T-helper 9 cell (primary cell): ENCODE measurements around the gene CYSRT1.
"Not testable (repeated sequence)": the region's sequence is repeated elsewhere in the genome, so short reads cannot be mapped to it uniquely, and the experiment has no call there.

Source experiments
- DNase-seq: peaks from one replicate; pipeline ENCODE4 v3.0.0-alpha.2; 2020

Gene CYSRT1

GRCh38 chr9:137253717-137254623 lies 29.0 kb downstream of the CYSRT1 start:
- no peak for DNase-seq

- peak; percentile 97 for DNase-seq
Measured at GRCh38 chr9:137254624-137255447, 29.9 kb downstream of the CYSRT1 start, which contains the start of gene NELFB. NELFB (plus strand) TSS chr9:137255327.

- no peak for DNase-seq
Measured at GRCh38 chr9:137255448-137256114, 30.6 kb downstream of the CYSRT1 start.

GRCh38 chr9:137256362-137256761 lies 31.4 kb downstream of the CYSRT1 start:
- DNase-seq, result no peak

- DNase-seq, result no peak
Measured at GRCh38 chr9:137256856-137257255, 31.9 kb downstream of the CYSRT1 start.

- DNase-seq, result not testable (repeated sequence)
Measured at GRCh38 chr9:137262173-137262908, 37.4 kb downstream of the CYSRT1 start.

GRCh38 chr9:137262909-137263285 lies 37.9 kb downstream of the CYSRT1 start:
- no peak for DNase-seq

- no peak for DNase-seq
Measured at GRCh38 chr9:137263506-137263905, 38.5 kb downstream of the CYSRT1 start.

GRCh38 chr9:137264067-137264466 lies 39.1 kb downstream of the CYSRT1 start:
- DNase-seq, result no peak

- DNase-seq, result no peak
Measured at GRCh38 chr9:137265496-137266161, 40.7 kb downstream of the CYSRT1 start.

GRCh38 chr9:137266162-137266527 lies 41.2 kb downstream of the CYSRT1 start:
- no peak for DNase-seq

GRCh38 chr9:137266585-137267453 lies 41.8 kb downstream of the CYSRT1 start:
- no peak for DNase-seq

- no peak for DNase-seq
Measured at GRCh38 chr9:137267933-137268355, 43.0 kb downstream of the CYSRT1 start.

- no peak for DNase-seq
Measured at GRCh38 chr9:137268538-137269201, 43.7 kb downstream of the CYSRT1 start.

- no peak for DNase-seq
Measured at GRCh38 chr9:137269231-137269772, 44.3 kb downstream of the CYSRT1 start.

- no peak for DNase-seq
Measured at GRCh38 chr9:137270929-137271695, 46.1 kb downstream of the CYSRT1 start.

- no peak for DNase-seq
Measured at GRCh38 chr9:137271696-137272076, 46.7 kb downstream of the CYSRT1 start.

- DNase-seq, result no peak
Measured at GRCh38 chr9:137272241-137273094, 47.5 kb downstream of the CYSRT1 start.
